BJ (cell line): ENCODE data around the gene CEP112. TPM values are rescaled to one million over a fixed set of nuclear protein-coding genes. Genes with fewer than 3 reads are reported as not detected.

Experiments used
- CTCF ChIA-PET: fragments of 350-600 bp; formaldehyde crosslinking; extraction: SDS; loops from one replicate; lab custom pipeline; 2021; ENCODE audit warnings: antibody characterized with exemption, inconsistent platforms; lab: Yijun Ruan, JAX
- POLR2A ChIA-PET: fragments of 300-600 bp; sonication (Branson Sonifier 250); formaldehyde crosslinking; extraction: SDS; loops from one replicate; lab custom pipeline; 2021; ENCODE audit warnings: antibody characterized with exemption; lab: Charles Lee
- DNase-seq: peaks from one replicate; pipeline ENCODE4 v3.0.0-alpha.2; 2011; ENCODE audit warnings: low read depth
- H3K27me3 ChIP-seq: 2 replicates; pipeline ENCODE4 v1.6.0; 2011; ENCODE audit warnings: low read length; ENCODE audit not compliant: control insufficient read depth, insufficient read depth
- H3K36me3 ChIP-seq: 2 replicates; pipeline ENCODE4 v1.5.1; 2011; ENCODE audit warnings: low read length; ENCODE audit not compliant: control insufficient read depth, insufficient read depth
- H3K4me3 ChIP-seq: 2 replicates; pipeline ENCODE4 v1.5.1; 2011; ENCODE audit warnings: low read depth, mild to moderate bottlenecking, control low read depth, low read length
- polyA plus RNA-seq: library from polyadenylated mRNA; depleted of rRNA; stranded (reverse); fragments of >200 nt; gene quantifications from 2 replicates; pipeline ENCODE4 v1.2.3, GENCODE V29; 2011
- TF ChIP-seq, protein P1 (sequence below): IDR thresholded peaks from 2 replicates; pipeline ENCODE4 v1.5.1; 2011; ENCODE audit warnings: low read depth, mild to moderate bottlenecking, control low read depth, inconsistent platforms, low read length, moderate library complexity; ENCODE audit not compliant: insufficient read depth

CEP112 gene
- polyA plus RNA-seq, 1 experiment: 3.3 TPM

DNA sequence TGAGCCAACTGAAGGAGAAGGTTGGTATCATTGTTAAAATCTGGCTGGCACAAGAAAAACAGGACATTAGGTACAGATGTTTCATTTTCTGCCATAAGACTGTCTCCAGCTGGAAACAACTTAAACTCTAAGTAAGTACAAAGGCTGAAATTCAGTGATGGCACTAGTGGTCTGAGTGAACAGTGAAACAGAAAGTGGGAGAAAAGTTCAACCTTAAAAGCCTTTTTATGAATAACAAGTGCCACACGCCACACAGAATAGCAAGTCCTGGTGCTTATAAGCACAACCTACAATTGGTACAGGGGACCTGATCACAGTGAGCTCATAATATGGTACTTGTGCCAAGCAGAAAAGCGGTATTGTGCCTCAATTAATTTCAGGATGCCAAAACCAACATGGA is 56.7 kb downstream of the CEP112 start:
- TF ChIP-seq, protein P1, sequence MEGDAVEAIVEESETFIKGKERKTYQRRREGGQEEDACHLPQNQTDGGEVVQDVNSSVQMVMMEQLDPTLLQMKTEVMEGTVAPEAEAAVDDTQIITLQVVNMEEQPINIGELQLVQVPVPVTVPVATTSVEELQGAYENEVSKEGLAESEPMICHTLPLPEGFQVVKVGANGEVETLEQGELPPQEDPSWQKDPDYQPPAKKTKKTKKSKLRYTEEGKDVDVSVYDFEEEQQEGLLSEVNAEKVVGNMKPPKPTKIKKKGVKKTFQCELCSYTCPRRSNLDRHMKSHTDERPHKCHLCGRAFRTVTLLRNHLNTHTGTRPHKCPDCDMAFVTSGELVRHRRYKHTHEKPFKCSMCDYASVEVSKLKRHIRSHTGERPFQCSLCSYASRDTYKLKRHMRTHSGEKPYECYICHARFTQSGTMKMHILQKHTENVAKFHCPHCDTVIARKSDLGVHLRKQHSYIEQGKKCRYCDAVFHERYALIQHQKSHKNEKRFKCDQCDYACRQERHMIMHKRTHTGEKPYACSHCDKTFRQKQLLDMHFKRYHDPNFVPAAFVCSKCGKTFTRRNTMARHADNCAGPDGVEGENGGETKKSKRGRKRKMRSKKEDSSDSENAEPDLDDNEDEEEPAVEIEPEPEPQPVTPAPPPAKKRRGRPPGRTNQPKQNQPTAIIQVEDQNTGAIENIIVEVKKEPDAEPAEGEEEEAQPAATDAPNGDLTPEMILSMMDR: no peak
- DNase-seq: no peak
- no peaks in the 10 kb centered on the region for H3K27me3 ChIP-seq
- H3K4me3 ChIP-seq: no peak overlapping the region
- ChIA-PET CTCF (no interaction called here), POLR2A (no interaction called here)
- H3K36me3 ChIP-seq: no peaks in the 10 kb centered on the region

DNA sequence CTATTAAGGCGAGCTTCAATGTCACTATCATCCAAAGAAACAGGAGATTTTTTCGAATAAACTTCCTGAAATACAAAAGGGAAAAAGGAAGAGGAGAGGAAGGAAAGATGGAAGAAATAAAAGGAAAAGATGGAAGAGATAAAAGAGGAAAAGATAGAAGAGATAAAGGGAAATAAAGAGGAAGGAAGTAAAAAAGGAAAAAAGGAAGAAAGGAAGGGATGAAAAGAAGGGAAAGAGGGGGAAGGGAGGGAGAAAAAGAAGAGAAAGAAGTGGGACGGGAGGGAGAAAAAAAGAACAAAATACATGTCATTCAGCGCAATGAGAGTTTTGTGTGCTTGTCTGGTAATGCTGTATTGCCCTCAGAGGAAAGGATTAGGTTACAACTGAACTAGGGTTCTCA is 62.2 kb downstream of the CEP112 start:
- Histone ChIP-seq H3K36me3 (no peaks in the 10 kb centered on the region), H3K27me3 (no peaks in the 10 kb centered on the region), H3K4me3 (no peak overlapping the region)
- ChIA-PET CTCF (interaction anchor here (0.7 kb wide), 1 partner anchor 101 kb away, joined by 3 read pairs; no protein-coding TSS in a partner anchor), POLR2A (no interaction called here)
- DNase-seq: no peak
- TF ChIP-seq, protein P1: no peak

DNA sequence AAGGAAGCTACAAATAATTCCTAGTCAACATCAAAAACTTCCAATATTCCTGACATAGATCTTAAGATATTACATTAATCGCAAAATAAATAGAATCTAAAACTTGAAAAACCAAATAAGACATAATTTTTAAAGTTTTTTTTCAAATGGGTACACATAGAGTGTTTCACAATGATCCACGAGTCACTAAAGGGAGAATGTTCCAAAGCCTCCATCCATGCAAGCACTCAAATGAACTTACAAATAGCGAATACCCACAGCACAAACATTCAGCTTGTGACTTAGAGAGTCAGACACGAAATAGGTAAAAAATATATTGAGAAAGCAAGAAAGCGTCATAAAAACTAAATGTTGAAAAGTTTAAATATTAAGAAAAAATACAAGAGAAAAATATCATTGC is 65.7 kb downstream of the CEP112 start:
- ChIA-PET POLR2A (no interaction called here), CTCF (interaction anchor here (1.3 kb wide), 1 partner anchor 10 kb away, joined by 4 read pairs; no protein-coding TSS in a partner anchor)
- TF ChIP-seq, protein P1: no peak
- no peak for DNase-seq
- Histone ChIP-seq H3K4me3 (no peak overlapping the region), H3K27me3 (no peaks in the 10 kb centered on the region), H3K36me3 (no peaks in the 10 kb centered on the region)

DNA sequence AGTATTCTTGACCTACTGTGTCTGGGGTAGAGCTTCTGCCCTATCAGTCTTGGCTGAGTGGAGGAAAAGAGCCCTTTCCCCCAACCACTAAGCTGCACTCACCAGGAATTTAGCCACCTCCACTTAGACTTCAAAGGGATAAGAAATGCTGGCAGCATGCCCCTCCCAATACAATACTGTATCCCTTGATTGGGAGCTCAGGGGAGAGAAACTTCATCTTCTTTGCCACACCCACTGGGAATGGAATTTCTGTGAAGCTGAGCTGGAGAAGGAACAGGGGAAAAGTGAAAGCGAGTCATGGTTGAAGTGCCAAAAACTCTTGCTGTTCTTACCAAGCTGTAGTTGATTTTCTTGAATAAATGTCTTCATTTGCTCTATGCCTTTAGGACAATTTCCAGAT is 68.8 kb downstream of the CEP112 start:
- POLR2A ChIA-PET: no interaction called here
- no peaks in the 10 kb centered on the region for H3K27me3 ChIP-seq
- H3K4me3 ChIP-seq: no peak overlapping the region
- no peak for DNase-seq
- no peaks in the 10 kb centered on the region for H3K36me3 ChIP-seq
- TF ChIP-seq, protein P1: no peak
- CTCF ChIA-PET: interaction anchor here (1.0 to 1.3 kb wide), 3 partner anchors 8 to 41 kb away, joined by 3 to 4 read pairs (median 3); no protein-coding TSS in a partner anchor

DNA sequence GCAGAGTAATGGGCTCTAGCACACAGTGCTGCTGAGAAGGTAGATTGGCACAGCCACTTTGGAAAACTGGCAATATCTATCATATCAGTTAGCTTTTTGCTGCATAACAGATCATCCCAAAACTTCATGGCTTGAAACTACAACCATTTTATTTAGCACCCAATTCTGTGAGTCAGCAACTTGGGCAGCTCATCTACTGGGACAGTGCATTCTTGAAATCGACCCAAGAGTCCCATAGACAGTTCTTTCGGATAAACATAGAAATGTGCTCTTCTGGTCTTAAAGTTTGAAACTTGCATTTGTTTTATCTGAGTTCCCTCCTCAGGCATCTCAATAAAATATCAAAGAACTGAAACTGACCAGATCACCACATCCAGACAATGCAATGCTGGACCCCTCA is 76.7 kb downstream of the CEP112 start:
- POLR2A ChIA-PET: no interaction called here
- Histone ChIP-seq H3K4me3 (no peak overlapping the region), H3K27me3 (no peaks in the 10 kb centered on the region), H3K36me3 (no peaks in the 10 kb centered on the region)
- CTCF ChIA-PET: interaction anchor here (0.5 to 1.5 kb wide), 3 partner anchors 8 to 1266 kb away, joined by 3 to 4 read pairs (median 4); no protein-coding TSS in a partner anchor
- peak; percentile 20 for DNase-seq
- TF ChIP-seq, protein P1: no peak
